Endodermal cell (in vitro differentiated cells): ENCODE measurements around the gene ZNF132. TPM values are rescaled to one million over a fixed set of nuclear protein-coding genes. Genes with fewer than 3 reads are reported as not detected.
A peak's percentile ranks its signal among the peaks of the same experiment; 100 is the strongest.
"Not testable (repeated sequence)": the region's sequence is repeated elsewhere in the genome, so short reads cannot be mapped to it uniquely, and the experiment has no call there.

Experiments used
- DNase-seq: peaks from one replicate; pipeline ENCODE4 v3.0.0-alpha.2; 2017
- H3K27ac ChIP-seq: 2 replicates; pipeline ENCODE4 v1.5.1; 2013; ENCODE audit warnings: mild to moderate bottlenecking, low read depth, low read length, moderate library complexity
- H3K27me3 ChIP-seq: 2 replicates; pipeline ENCODE4 v1.6.1; 2013; ENCODE audit warnings: mild to moderate bottlenecking, low read length, moderate library complexity; ENCODE audit not compliant: insufficient read depth, control insufficient read depth, poor library complexity, severe bottlenecking
- H3K36me3 ChIP-seq: 2 replicates; pipeline ENCODE4 v1.7.0; 2013; ENCODE audit warnings: mild to moderate bottlenecking, low read length, moderate library complexity; ENCODE audit not compliant: control insufficient read depth, insufficient read depth
- H3K4me1 ChIP-seq: one replicate; pipeline ENCODE4 v1.7.0; 2013; ENCODE audit warnings: low read length; ENCODE audit not compliant: control insufficient read depth, insufficient read depth
- H3K4me3 ChIP-seq: 2 replicates; pipeline ENCODE4 v1.5.1; 2013; ENCODE audit warnings: mild to moderate bottlenecking, low read length, moderate library complexity
- H3K9ac ChIP-seq: 2 replicates; pipeline ENCODE4 v1.6.1; 2013; ENCODE audit warnings: mild to moderate bottlenecking, low read length, moderate library complexity; ENCODE audit not compliant: poor library complexity, severe bottlenecking; ENCODE audit errors: extremely low read depth
- H3K9me3 ChIP-seq: 2 replicates; pipeline ENCODE4 v1.6.1; 2013; ENCODE audit warnings: mild to moderate bottlenecking, low read length, moderate library complexity; ENCODE audit not compliant: control insufficient read depth
- H3K27ac Mint-ChIP-seq: 2 replicates; pipeline ENCODE4 v1.8.0; 2020; ENCODE audit warnings: mixed read lengths
- H3K27me3 Mint-ChIP-seq: 2 replicates; pipeline ENCODE4 v1.8.0; 2021; ENCODE audit warnings: mild to moderate bottlenecking, mixed read lengths; ENCODE audit not compliant: insufficient read depth
- H3K36me3 Mint-ChIP-seq: 2 replicates; pipeline ENCODE4 v1.8.0; 2020; ENCODE audit warnings: low read depth, mixed read lengths
- H3K4me1 Mint-ChIP-seq: 2 replicates; pipeline ENCODE4 v1.8.0; 2020; ENCODE audit warnings: mixed read lengths
- H3K4me3 Mint-ChIP-seq: 2 replicates; pipeline ENCODE4 v1.8.0; 2020; ENCODE audit warnings: mild to moderate bottlenecking, moderate library complexity, mixed read lengths
- H3K9me3 Mint-ChIP-seq: 2 replicates; pipeline ENCODE4 v1.8.0; 2020; ENCODE audit warnings: mild to moderate bottlenecking, mixed read lengths
- CTCF ChIP-seq: fragments of 200-600 bp; sonication (generic); conservative IDR thresholded peaks from 2 replicates; pipeline ENCODE4 v1.5.0; 2021; ENCODE audit warnings: antibody characterized with exemption, mild to moderate bottlenecking
- WGBS, 2 experiments: methylation state at CpG; one replicate each; pipeline versions ENCODE4 v1.1.5 to v1.1.7; 2013; ENCODE audit warnings: missing lambda C conversion rate in 2 of 2, mixed read lengths in 1 of 2; ENCODE audit not compliant: insufficient coverage in 1 of 2, insufficient read length in 1 of 2; 5-methylcytosine and 5-hydroxymethylcytosine counted together
- total RNA-seq, 2 donors: library from RNA; stranded (reverse); fragmentation: NEBNext Ultra II Directional in 1 of 2; extraction: Animal tissue kit (Norgen Biotek cat#: 25700) in 1 of 2; gene quantifications; 2 replicates in 1 of 2; 3 replicates in 1 of 2; pipeline ENCODE4 v1.2.1, GENCODE V29; 2021

ZNF132 gene
- total RNA-seq, 2 donors from 2014 or later: 0.71 to 1.2 TPM

- H3K36me3 ChIP-seq, H3K4me1 Mint-ChIP-seq, H3K4me1 ChIP-seq, H3K36me3 Mint-ChIP-seq, H3K27ac Mint-ChIP-seq, DNase-seq, H3K9ac ChIP-seq, H3K4me3 ChIP-seq, H3K4me3 Mint-ChIP-seq, H3K27ac ChIP-seq: not testable (repeated sequence)
- peaks cover 28% of the 10 kb centered on the region for H3K9me3 ChIP-seq
- WGBS, 2 experiments: 86 to 87% methylated on average over 6 to 7 of the region's 7 CpGs
- peaks cover 81% of the 10 kb centered on the region for H3K27me3 Mint-ChIP-seq
- peaks cover 41% of the 10 kb centered on the region for H3K27me3 ChIP-seq
- H3K9me3 Mint-ChIP-seq: peaks cover 66% of the 10 kb centered on the region
These were observed 3.0 kb upstream of the ZNF132 start for GRCh38 chr19:58442986-58443385.

- Mint-ChIP-seq H3K27ac (peak overlapping the region; percentile 44), H3K27me3 (peaks cover 65% of the 10 kb centered on the region), H3K4me3 (peak overlapping the region; percentile 59), H3K4me1 (no peaks in the 10 kb centered on the region), H3K9me3 (peaks cover 72% of the 10 kb centered on the region), H3K36me3 (peaks cover 30% of the 10 kb centered on the region)
- 50 to 87% methylated on average over 14 to 31 of the region's 31 CpGs for WGBS, 2 experiments
- Histone ChIP-seq H3K9ac (no peak overlapping the region), H3K9me3 (peaks cover 52% of the 10 kb centered on the region), H3K36me3 (peaks cover 15% of the 10 kb centered on the region), H3K27me3 (peaks cover 34% of the 10 kb centered on the region), H3K4me3 (peak overlapping the region; percentile 88), H3K4me1 (no peaks in the 10 kb centered on the region), H3K27ac (no peak overlapping the region)
- DNase-seq: no peak
- no peak for TF ChIP-seq CTCF
These were observed 603 bp upstream of the ZNF132 start for GRCh38 chr19:58440556-58440955.

GRCh38 chr19:58434217-58434616, 5.7 kb downstream of the ZNF132 start:
- no peaks in the 10 kb centered on the region for H3K27me3 ChIP-seq
- Mint-ChIP-seq H3K4me3 (no peak overlapping the region), H3K36me3 (peaks cover 72% of the 10 kb centered on the region), H3K9me3 (peaks cover 95% of the 10 kb centered on the region), H3K27ac (no peak overlapping the region), H3K27me3 (peaks cover 18% of the 10 kb centered on the region), H3K4me1 (no peaks in the 10 kb centered on the region)
- TF ChIP-seq CTCF: no peak
- H3K9me3 ChIP-seq: peaks cover 99% of the 10 kb centered on the region
- no peak overlapping the region for H3K9ac ChIP-seq
- 98 to 100% methylated on average over 1 to 2 of the region's 2 CpGs for WGBS, 2 experiments
- peak overlapping the region; percentile 66 for H3K4me3 ChIP-seq
- no peak overlapping the region for H3K27ac ChIP-seq
- H3K36me3 ChIP-seq: peaks cover 52% of the 10 kb centered on the region
- DNase-seq: no peak
- no peaks in the 10 kb centered on the region for H3K4me1 ChIP-seq

- Mint-ChIP-seq H3K27ac (no peak overlapping the region), H3K4me3 (no peak overlapping the region), H3K36me3 (peaks cover 37% of the 10 kb centered on the region), H3K4me1 (no peaks in the 10 kb centered on the region), H3K9me3 (peaks cover 73% of the 10 kb centered on the region), H3K27me3 (peaks cover 18% of the 10 kb centered on the region)
- Histone ChIP-seq H3K4me1 (no peaks in the 10 kb centered on the region), H3K9me3 (peaks cover 66% of the 10 kb centered on the region), H3K27me3 (no peaks in the 10 kb centered on the region), H3K9ac (no peak overlapping the region), H3K36me3 (peaks cover 29% of the 10 kb centered on the region), H3K27ac (no peak overlapping the region), H3K4me3 (peak overlapping the region; percentile 22)
- TF ChIP-seq CTCF: no peak
- no peak for DNase-seq
These were observed 10.2 kb downstream of the ZNF132 start for GRCh38 chr19:58429745-58430144.
